Smooth muscle cell (in vitro differentiated cells): Measurements from ENCODE around the gene EID1. TPM values are rescaled to one million over a fixed set of nuclear protein-coding genes. Genes with fewer than 3 reads are reported as not detected.

Experiments used
- DNase-seq: peaks from one replicate; lab custom pipeline; 2025; ENCODE audit not compliant: unreplicated experiment; lab: John Stamatoyannopoulos, UW
- H2AFZ ChIP-seq: fragments of 200-600 bp; sonication (generic); 2 replicates; pipeline ENCODE4 v1.6.0; 2016; ENCODE audit warnings: antibody characterized with exemption, low read depth, mild to moderate bottlenecking
- H3F3A ChIP-seq: fragments of 200-600 bp; sonication (generic); 2 replicates; pipeline ENCODE4 v1.6.0; 2017; ENCODE audit warnings: antibody characterized with exemption, low read depth
- H3K27ac ChIP-seq: fragments of 200-600 bp; sonication (generic); 2 replicates; pipeline ENCODE4 v1.5.1; 2016; ENCODE audit warnings: low read depth, mild to moderate bottlenecking
- H3K27me3 ChIP-seq: fragments of 200-600 bp; sonication (generic); 2 replicates; pipeline ENCODE4 v1.6.1; 2016; ENCODE audit warnings: low read depth, mild to moderate bottlenecking
- H3K36me3 ChIP-seq: fragments of 200-600 bp; sonication (generic); 2 replicates; pipeline ENCODE4 v1.5.1; 2016; ENCODE audit warnings: low read depth
- H3K4me1 ChIP-seq: fragments of 200-600 bp; sonication (generic); 2 replicates; pipeline ENCODE4 v1.5.1; 2016; ENCODE audit warnings: low read depth
- H3K4me2 ChIP-seq: fragments of 200-600 bp; sonication (generic); 2 replicates; pipeline ENCODE4 v1.6.0; 2016; ENCODE audit warnings: mild to moderate bottlenecking
- H3K4me3 ChIP-seq: fragments of 200-600 bp; sonication (generic); 2 replicates; pipeline ENCODE4 v1.5.1; 2016; ENCODE audit warnings: mild to moderate bottlenecking
- H3K79me2 ChIP-seq: fragments of 200-600 bp; sonication (generic); 2 replicates; pipeline ENCODE4 v1.6.0; 2016; ENCODE audit warnings: low read depth, mild to moderate bottlenecking
- H3K9ac ChIP-seq: fragments of 200-600 bp; sonication (generic); 2 replicates; pipeline ENCODE4 v1.6.0; 2016; ENCODE audit warnings: low read depth
- H3K9me3 ChIP-seq: fragments of 200-600 bp; sonication (generic); replicated peaks from 2 replicates; pipeline ENCODE4 v1.5.1; 2016; ENCODE audit warnings: low read depth
- H4K20me1 ChIP-seq: fragments of 200-600 bp; sonication (generic); 2 replicates; pipeline ENCODE4 v1.6.0; 2016; ENCODE audit warnings: low read depth
- WGBS: methylation state at CpG from one replicate; pipeline ENCODE4 v1.1.7; 2016; ENCODE audit warnings: low lambda C conversion rate; 5-methylcytosine and 5-hydroxymethylcytosine counted together
- polyA plus RNA-seq: library from polyadenylated mRNA; unstranded; fragments of >200 nt; fragmentation: Nextera tagmentation; extraction: Ambion mirVana; gene quantifications from 2 replicates; pipeline ENCODE4 v1.2.1, GENCODE V29; 2016
- total RNA-seq: library from RNA; depleted of rRNA; stranded (reverse); fragments of >200 nt; gene quantifications from 2 replicates; pipeline ENCODE4 v1.2.3, GENCODE V29; 2014
- TF ChIP-seq, protein P1 (sequence below): fragments of 200-600 bp; sonication (generic); IDR thresholded peaks from 2 replicates; pipeline ENCODE4 v1.5.1; 2017; ENCODE audit warnings: borderline replicate concordance, mild to moderate bottlenecking, antibody characterized with exemption; ENCODE audit not compliant: insufficient read depth, poor library complexity, severe bottlenecking

Gene EID1
- total and polyA plus RNA-seq, 2 experiments from 2014 or later, result 216 to 316 TPM

DNA sequence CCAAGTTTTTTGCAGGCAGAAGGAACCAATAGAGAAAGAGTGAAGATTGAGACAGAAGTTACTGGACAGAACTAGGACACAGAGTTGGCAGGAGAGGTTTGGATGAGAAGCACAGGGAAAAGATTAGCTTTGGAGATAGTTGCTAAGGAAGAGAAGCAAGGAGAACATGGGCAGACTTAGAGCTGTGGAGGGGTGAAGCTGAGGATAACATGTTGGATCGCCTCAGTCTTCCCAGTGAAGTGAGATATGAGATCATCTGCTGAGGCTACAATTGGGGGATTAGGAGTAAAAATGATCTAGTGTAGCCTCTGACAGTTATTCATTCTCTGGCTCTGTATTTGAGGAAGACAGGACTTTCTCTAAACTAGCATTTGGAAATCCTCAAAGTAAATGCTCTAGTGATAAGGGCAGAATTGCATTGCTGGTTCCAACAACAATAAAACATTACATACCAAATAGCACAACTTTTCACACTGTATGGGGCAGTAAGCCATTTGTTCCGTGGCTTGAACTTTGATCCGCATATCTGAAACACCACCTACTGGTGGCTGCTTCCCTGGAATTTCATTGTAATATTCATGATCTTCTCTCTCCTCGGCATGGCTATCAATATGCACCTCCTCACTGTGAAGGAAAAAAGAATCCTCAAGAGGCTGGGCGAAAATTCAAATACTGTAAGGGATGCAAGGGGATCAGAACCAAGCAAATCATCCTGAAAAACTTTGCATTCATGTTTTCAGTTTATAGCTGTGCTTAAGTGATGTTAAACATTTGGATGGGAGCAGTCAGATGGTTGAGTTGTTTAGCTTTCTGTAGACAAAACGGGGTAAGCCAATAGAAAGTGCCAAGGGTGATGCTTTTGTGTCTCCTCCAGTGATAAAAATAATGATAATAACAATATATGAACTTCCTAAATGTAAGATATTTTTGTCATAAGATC, 22.2 kb upstream of the EID1 start:
- no peaks in the 10 kb centered on the region for H3K9me3 ChIP-seq
- H3K36me3 ChIP-seq, result no peaks in the 10 kb centered on the region
- H3K4me2 ChIP-seq, result peak overlapping the region; percentile 7
- 21% methylated on average over 6 of the region's 6 CpGs for WGBS
- no peak overlapping the region for H3K4me3 ChIP-seq
- H4K20me1 ChIP-seq, result no peaks in the 10 kb centered on the region
- H3K9ac ChIP-seq, result no peak overlapping the region
- TF ChIP-seq, protein P1, sequence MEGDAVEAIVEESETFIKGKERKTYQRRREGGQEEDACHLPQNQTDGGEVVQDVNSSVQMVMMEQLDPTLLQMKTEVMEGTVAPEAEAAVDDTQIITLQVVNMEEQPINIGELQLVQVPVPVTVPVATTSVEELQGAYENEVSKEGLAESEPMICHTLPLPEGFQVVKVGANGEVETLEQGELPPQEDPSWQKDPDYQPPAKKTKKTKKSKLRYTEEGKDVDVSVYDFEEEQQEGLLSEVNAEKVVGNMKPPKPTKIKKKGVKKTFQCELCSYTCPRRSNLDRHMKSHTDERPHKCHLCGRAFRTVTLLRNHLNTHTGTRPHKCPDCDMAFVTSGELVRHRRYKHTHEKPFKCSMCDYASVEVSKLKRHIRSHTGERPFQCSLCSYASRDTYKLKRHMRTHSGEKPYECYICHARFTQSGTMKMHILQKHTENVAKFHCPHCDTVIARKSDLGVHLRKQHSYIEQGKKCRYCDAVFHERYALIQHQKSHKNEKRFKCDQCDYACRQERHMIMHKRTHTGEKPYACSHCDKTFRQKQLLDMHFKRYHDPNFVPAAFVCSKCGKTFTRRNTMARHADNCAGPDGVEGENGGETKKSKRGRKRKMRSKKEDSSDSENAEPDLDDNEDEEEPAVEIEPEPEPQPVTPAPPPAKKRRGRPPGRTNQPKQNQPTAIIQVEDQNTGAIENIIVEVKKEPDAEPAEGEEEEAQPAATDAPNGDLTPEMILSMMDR, result peak; percentile 48
- H3K79me2 ChIP-seq, result no peaks in the 10 kb centered on the region
- peak overlapping the region; percentile 59 for H2AFZ ChIP-seq
- no peak for DNase-seq
- H3F3A ChIP-seq, result peaks cover 3% of the 10 kb centered on the region
- peaks cover 3% of the 10 kb centered on the region for H3K4me1 ChIP-seq
- no peaks in the 10 kb centered on the region for H3K27me3 ChIP-seq
- H3K27ac ChIP-seq, result no peak overlapping the region

DNA sequence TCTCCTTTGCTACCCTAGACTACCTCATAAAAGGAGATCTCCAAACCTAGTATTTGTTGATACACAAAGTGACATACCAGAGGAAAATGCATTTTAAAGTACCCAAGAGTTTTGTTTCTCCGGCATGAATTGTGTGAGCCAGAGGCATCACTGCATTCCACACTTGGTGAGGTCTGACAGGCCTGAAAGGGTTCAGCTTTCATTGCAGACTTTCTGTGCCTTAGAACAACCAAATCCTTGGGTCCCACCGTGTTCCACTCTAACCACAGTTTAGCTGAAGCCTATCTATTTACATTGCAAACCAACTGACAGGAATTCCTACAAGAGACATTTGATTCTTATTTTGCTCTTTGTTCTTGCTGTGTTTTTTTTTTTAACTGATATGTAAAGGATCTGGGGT, 21.0 kb upstream of the EID1 start:
- peaks cover 3% of the 10 kb centered on the region for H3K4me1 ChIP-seq
- no peaks in the 10 kb centered on the region for H3K36me3 ChIP-seq
- H2AFZ ChIP-seq, result no peak overlapping the region
- DNase-seq, result no peak
- H3K4me2 ChIP-seq, result no peak overlapping the region
- peak overlapping the region; percentile 32 for H3K27ac ChIP-seq
- WGBS, result 14% methylated on average over 2 of the region's 2 CpGs
- no peaks in the 10 kb centered on the region for H3K79me2 ChIP-seq
- TF ChIP-seq, protein P1, result no peak
- no peak overlapping the region for H3K4me3 ChIP-seq
- H4K20me1 ChIP-seq, result no peaks in the 10 kb centered on the region
- H3K27me3 ChIP-seq, result no peaks in the 10 kb centered on the region
- no peaks in the 10 kb centered on the region for H3K9me3 ChIP-seq
- H3F3A ChIP-seq, result peaks cover 3% of the 10 kb centered on the region
- no peak overlapping the region for H3K9ac ChIP-seq

DNA sequence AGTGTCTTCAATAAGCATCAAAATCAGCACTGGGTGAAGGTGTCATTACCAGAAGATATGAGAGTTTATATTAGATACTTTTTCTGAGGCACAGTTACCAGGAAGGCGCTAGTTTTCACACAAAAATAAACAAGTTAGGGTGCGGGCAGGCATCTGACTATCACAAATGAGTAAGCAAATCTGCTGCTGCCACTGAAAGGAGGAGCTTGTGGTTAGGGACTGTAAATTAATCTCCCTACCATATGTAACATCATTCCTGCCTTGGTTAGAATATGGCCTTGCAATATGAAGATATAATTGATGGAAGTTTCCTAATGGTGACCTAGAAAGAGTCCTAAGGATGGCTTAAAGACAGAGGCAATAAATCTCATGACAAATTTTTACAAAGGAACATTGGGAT, 19.5 kb upstream of the EID1 start:
- peak overlapping the region; percentile 29 for H2AFZ ChIP-seq
- WGBS, result 29% methylated on average over 2 of the region's 2 CpGs
- H3K4me3 ChIP-seq, result no peak overlapping the region
- no peak overlapping the region for H3K9ac ChIP-seq
- TF ChIP-seq, protein P1, result no peak
- H4K20me1 ChIP-seq, result no peaks in the 10 kb centered on the region
- H3K36me3 ChIP-seq, result no peaks in the 10 kb centered on the region
- peaks cover 3% of the 10 kb centered on the region for H3K4me1 ChIP-seq
- no peak overlapping the region for H3K27ac ChIP-seq
- no peak overlapping the region for H3K4me2 ChIP-seq
- no peak for DNase-seq
- no peaks in the 10 kb centered on the region for H3K9me3 ChIP-seq
- peaks cover 3% of the 10 kb centered on the region for H3F3A ChIP-seq
- H3K27me3 ChIP-seq, result no peaks in the 10 kb centered on the region
- H3K79me2 ChIP-seq, result no peaks in the 10 kb centered on the region
